ENCODE measurements around the gene PRDM16. TPM values are rescaled to one million over a fixed set of nuclear protein-coding genes. Genes with fewer than 3 reads are reported as not detected.
A peak's percentile ranks its signal among the peaks of the same experiment; 100 is the strongest.

Gene PRDM16
- polyA plus RNA-seq, 1 of the 3 experiments (the other 2 are of a cell fraction) = not detected

DNA sequence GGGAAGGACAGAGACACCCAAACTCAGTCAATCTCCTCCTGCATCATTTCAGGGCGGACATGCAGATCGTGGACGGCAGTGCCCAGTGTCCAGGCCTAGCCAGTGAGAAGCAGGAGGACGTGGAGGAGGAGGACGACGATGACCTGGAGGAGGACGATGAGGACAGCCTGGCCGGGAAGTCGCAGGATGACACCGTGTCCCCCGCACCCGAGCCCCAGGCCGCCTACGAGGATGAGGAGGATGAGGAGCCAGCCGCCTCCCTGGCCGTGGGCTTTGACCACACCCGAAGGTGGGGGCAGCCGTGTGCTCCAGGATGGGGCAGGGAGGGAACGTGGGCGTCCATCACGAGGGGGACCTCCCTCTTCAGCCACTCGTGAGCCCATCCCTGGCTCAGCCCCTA lies 361.8 kb downstream of the PRDM16 start:
- H3F3A ChIP-seq (replicated peaks; ENCODE audit: insufficient read depth) = no peaks in the 10 kb centered on the region
- H3K9me2 ChIP-seq = no peaks in the 10 kb centered on the region
- TF ChIP-seq FOXJ3 (CRISPR knock-in tag; IDR thresholded peaks at IDR 0.05) = no peak
- TF ChIP-seq, protein P1, sequence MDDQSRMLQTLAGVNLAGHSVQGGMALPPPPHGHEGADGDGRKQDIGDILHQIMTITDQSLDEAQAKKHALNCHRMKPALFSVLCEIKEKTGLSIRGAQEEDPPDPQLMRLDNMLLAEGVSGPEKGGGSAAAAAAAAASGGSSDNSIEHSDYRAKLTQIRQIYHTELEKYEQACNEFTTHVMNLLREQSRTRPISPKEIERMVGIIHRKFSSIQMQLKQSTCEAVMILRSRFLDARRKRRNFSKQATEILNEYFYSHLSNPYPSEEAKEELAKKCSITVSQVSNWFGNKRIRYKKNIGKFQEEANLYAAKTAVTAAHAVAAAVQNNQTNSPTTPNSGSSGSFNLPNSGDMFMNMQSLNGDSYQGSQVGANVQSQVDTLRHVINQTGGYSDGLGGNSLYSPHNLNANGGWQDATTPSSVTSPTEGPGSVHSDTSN (IDR thresholded peaks at IDR 0.05) = no peak
- no peak for TF ChIP-seq ELF1 (IDR thresholded peaks at IDR 0.05)
- TF ChIP-seq RAD21 (IDR thresholded peaks at IDR 0.05; ENCODE audit: low read length) = no peak
- TF ChIP-seq, protein P2, sequence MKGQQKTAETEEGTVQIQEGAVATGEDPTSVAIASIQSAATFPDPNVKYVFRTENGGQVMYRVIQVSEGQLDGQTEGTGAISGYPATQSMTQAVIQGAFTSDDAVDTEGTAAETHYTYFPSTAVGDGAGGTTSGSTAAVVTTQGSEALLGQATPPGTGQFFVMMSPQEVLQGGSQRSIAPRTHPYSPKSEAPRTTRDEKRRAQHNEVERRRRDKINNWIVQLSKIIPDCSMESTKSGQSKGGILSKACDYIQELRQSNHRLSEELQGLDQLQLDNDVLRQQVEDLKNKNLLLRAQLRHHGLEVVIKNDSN (IDR thresholded peaks at IDR 0.05; ENCODE audit: borderline replicate concordance, low read depth) = no peak
- no peak for TF ChIP-seq RXRA (IDR thresholded peaks at IDR 0.05; ENCODE audit: borderline replicate concordance, low read depth)
- TF ChIP-seq, protein P3, sequence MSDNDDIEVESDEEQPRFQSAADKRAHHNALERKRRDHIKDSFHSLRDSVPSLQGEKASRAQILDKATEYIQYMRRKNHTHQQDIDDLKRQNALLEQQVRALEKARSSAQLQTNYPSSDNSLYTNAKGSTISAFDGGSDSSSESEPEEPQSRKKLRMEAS (IDR thresholded peaks at IDR 0.05; ENCODE audit: low read depth) = no peak
- H4K20me1 ChIP-seq (ENCODE audit: insufficient read depth) = no peaks in the 10 kb centered on the region
- H2AFZ ChIP-seq (ENCODE audit: low read depth) = no peak overlapping the region
- H3K36me3 ChIP-seq (replicated peaks in 1 of 2; ENCODE audit: control insufficient read depth in 1 of 2, insufficient read depth in 2 of 2, low read length in 1 of 2) = no peaks in the 10 kb centered on the region
- no peak overlapping the region for H3K9ac ChIP-seq
- 19% methylated on average over 5 of the region's 22 CpGs for WGBS (ENCODE audit: low lambda C conversion rate)
- no peak for DNase-seq
- no peaks in the 10 kb centered on the region for H3K9me3 ChIP-seq
- H3K4me3 ChIP-seq (ENCODE audit: low read depth in 2 of 2, low read length in 1 of 2) = no peak overlapping the region
- H3K79me2 ChIP-seq (ENCODE audit: insufficient read depth) = no peaks in the 10 kb centered on the region
- no peaks in the 10 kb centered on the region for H3K4me1 ChIP-seq (ENCODE audit: control insufficient read depth in 1 of 2, insufficient read depth in 2 of 2, low read depth in 1 of 2, low read length in 1 of 2)
- peaks cover 14% of the 10 kb centered on the region; the same call in 1 of the 2 replicates for H3K27me3 ChIP-seq (ENCODE audit: insufficient read depth)
- POLR2A ChIA-PET = no interaction called here
- H3K4me2 ChIP-seq = no peak overlapping the region
- CTCF ChIA-PET = interaction anchor here (0.7 to 2.0 kb wide), 8 partner anchors 11 to 608 kb away, joined by 3 to 12 read pairs (median 4); no protein-coding TSS in a partner anchor
- no peak overlapping the region for H3K27ac ChIP-seq (ENCODE audit: low read depth in 2 of 2, low read length in 1 of 2)

DNA sequence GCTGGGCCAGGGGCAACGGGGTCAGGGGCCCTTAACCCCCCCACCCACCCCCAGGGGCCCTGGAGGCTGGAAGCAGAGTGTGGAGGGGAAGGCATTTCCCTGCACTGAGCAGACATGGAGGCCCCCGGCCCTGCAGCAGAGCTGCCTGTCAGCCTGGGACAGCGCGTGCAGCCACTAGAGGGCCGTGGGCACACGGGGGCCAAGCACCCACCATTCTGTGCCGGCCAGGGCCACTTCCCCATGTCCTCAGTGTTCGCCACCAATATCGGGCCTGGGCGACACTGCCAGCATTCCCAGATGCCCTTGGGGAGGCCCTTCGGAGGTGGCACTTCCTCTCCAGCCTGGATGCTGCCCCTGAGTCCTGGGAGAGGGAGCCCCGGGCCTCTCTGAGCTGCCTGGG lies 362.3 kb downstream of the PRDM16 start:
- no peaks in the 10 kb centered on the region for H3K36me3 ChIP-seq (replicated peaks in 1 of 2; ENCODE audit: control insufficient read depth in 1 of 2, insufficient read depth in 2 of 2, low read length in 1 of 2)
- H3K4me2 ChIP-seq = no peak overlapping the region
- WGBS (ENCODE audit: low lambda C conversion rate) = no CpG with 5 or more reads among the region's 12 CpGs
- no peaks in the 10 kb centered on the region for H4K20me1 ChIP-seq (ENCODE audit: insufficient read depth)
- H3K79me2 ChIP-seq (ENCODE audit: insufficient read depth) = no peaks in the 10 kb centered on the region
- no peak overlapping the region for H2AFZ ChIP-seq (ENCODE audit: low read depth)
- no peak overlapping the region for H3K4me3 ChIP-seq (ENCODE audit: low read depth in 2 of 2, low read length in 1 of 2)
- H3F3A ChIP-seq (replicated peaks; ENCODE audit: insufficient read depth) = no peaks in the 10 kb centered on the region
- no peaks in the 10 kb centered on the region for H3K9me3 ChIP-seq
- no peaks in the 10 kb centered on the region for H3K4me1 ChIP-seq (ENCODE audit: control insufficient read depth in 1 of 2, insufficient read depth in 2 of 2, low read depth in 1 of 2, low read length in 1 of 2)
- H3K27ac ChIP-seq (ENCODE audit: low read depth in 2 of 2, low read length in 1 of 2) = no peak overlapping the region
- no peaks in the 10 kb centered on the region for H3K9me2 ChIP-seq
- TF ChIP-seq, protein P4, sequence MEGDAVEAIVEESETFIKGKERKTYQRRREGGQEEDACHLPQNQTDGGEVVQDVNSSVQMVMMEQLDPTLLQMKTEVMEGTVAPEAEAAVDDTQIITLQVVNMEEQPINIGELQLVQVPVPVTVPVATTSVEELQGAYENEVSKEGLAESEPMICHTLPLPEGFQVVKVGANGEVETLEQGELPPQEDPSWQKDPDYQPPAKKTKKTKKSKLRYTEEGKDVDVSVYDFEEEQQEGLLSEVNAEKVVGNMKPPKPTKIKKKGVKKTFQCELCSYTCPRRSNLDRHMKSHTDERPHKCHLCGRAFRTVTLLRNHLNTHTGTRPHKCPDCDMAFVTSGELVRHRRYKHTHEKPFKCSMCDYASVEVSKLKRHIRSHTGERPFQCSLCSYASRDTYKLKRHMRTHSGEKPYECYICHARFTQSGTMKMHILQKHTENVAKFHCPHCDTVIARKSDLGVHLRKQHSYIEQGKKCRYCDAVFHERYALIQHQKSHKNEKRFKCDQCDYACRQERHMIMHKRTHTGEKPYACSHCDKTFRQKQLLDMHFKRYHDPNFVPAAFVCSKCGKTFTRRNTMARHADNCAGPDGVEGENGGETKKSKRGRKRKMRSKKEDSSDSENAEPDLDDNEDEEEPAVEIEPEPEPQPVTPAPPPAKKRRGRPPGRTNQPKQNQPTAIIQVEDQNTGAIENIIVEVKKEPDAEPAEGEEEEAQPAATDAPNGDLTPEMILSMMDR (IDR thresholded peaks at IDR 0.05) = peak; percentile 35
- TF ChIP-seq ELF1 (IDR thresholded peaks at IDR 0.05) = no peak
- ChIA-PET POLR2A (no interaction called here), CTCF (interaction anchor here (0.6 to 2.0 kb wide), 14 partner anchors 9 to 645 kb away, joined by 3 to 12 read pairs (median 3); no protein-coding TSS in a partner anchor)
- peak; percentile 76 for DNase-seq
- H3K9ac ChIP-seq = no peak overlapping the region
- H3K27me3 ChIP-seq (ENCODE audit: insufficient read depth) = peaks cover 14% of the 10 kb centered on the region; the same call in 1 of the 2 replicates

Measured in SK-N-SH (cell line).